HCT116 (cell line): Measurements from ENCODE around the gene SRCIN1.

Experiments used
- CEBPB ChIP-seq: IDR thresholded peaks from 2 replicates; pipeline ENCODE4 v1.6.1; 2012; ENCODE audit warnings: low read depth
- POLR2A ChIP-seq: IDR thresholded peaks from 2 replicates; pipeline ENCODE4 v1.7.0; 2011; ENCODE audit warnings: borderline replicate concordance; ENCODE audit not compliant: insufficient read depth, insufficient read length; ENCODE audit errors: extremely low read depth
- POLR2AphosphoS5 ChIP-seq: IDR thresholded peaks from 2 replicates; pipeline ENCODE4 v1.6.1; 2011; ENCODE audit warnings: mild to moderate bottlenecking, low read depth, low read length, moderate library complexity
- REST ChIP-seq: IDR thresholded peaks from 2 replicates; pipeline ENCODE4 v1.6.1; 2012; ENCODE audit warnings: low read depth
- TCF7L2 ChIP-seq: IDR thresholded peaks from 2 replicates; pipeline ENCODE4 v1.7.0; 2011; ENCODE audit warnings: borderline replicate concordance, inconsistent platforms; ENCODE audit not compliant: insufficient read depth, insufficient read length; ENCODE audit errors: extremely low read depth

GRCh38 chr17:38541281-38541680, 64.5 kb downstream of the SRCIN1 start:
- no peak for TF ChIP-seq POLR2A
- TF ChIP-seq POLR2AphosphoS5 = no peak
- TF ChIP-seq CEBPB = no peak
- TF ChIP-seq TCF7L2 = no peak
- no peak for TF ChIP-seq REST
